ENCODE data around the gene GNPDA1.
"Not testable (repeated sequence)": the region's sequence is repeated elsewhere in the genome, so short reads cannot be mapped to it uniquely, and the experiment has no call there.

Gene GNPDA1

GRCh38 chr5:142040285-142040684 lies 27.5 kb upstream of the GNPDA1 start:
- Histone ChIP-seq H3K27me3 (ENCODE audit: insufficient read depth, low read length) (no peaks in the 10 kb centered on the region), H3K4me1 (ENCODE audit: insufficient read depth, low read length) (no peaks in the 10 kb centered on the region), H3K9ac (ENCODE audit: low read depth, low read length) (no peak overlapping the region), H3K27ac (ENCODE audit: low read depth, low read length) (no peak overlapping the region), H3K9me3 (ENCODE audit: insufficient read depth, low read depth, low read length) (no peaks in the 10 kb centered on the region), H3K4me3 (ENCODE audit: low read length) (no peak overlapping the region), H3K36me3 (ENCODE audit: insufficient read depth, low read length) (no peaks in the 10 kb centered on the region)
- WGBS = 94% methylated on average over 2 of the region's 2 CpGs

- no peak overlapping the region for H3K4me3 ChIP-seq (ENCODE audit: low read length)
- H3K27me3 ChIP-seq (ENCODE audit: insufficient read depth, low read length) = no peaks in the 10 kb centered on the region
- H3K9me3 ChIP-seq (ENCODE audit: insufficient read depth, low read depth, low read length) = no peaks in the 10 kb centered on the region
- no peaks in the 10 kb centered on the region for H3K36me3 ChIP-seq (ENCODE audit: insufficient read depth, low read length)
- WGBS = 83% methylated on average over 2 of the region's 2 CpGs
- H3K9ac ChIP-seq (ENCODE audit: low read depth, low read length) = no peak overlapping the region
- H3K27ac ChIP-seq (ENCODE audit: low read depth, low read length) = no peak overlapping the region
- no peaks in the 10 kb centered on the region for H3K4me1 ChIP-seq (ENCODE audit: insufficient read depth, low read length)
These were observed 25.9 kb upstream of the GNPDA1 start for GRCh38 chr5:142038735-142039134.

GRCh38 chr5:142037599-142037998 lies 24.8 kb upstream of the GNPDA1 start:
- H3K4me1 ChIP-seq (ENCODE audit: insufficient read depth, low read length); H3K4me3 ChIP-seq (ENCODE audit: low read length); H3K9me3 ChIP-seq (ENCODE audit: insufficient read depth, low read depth, low read length); H3K27ac ChIP-seq (ENCODE audit: low read depth, low read length); H3K27me3 ChIP-seq (ENCODE audit: insufficient read depth, low read length); H3K9ac ChIP-seq (ENCODE audit: low read depth, low read length); H3K36me3 ChIP-seq (ENCODE audit: insufficient read depth, low read length): not testable (repeated sequence)
- WGBS = 98% methylated on average over 2 of the region's 3 CpGs

GRCh38 chr5:142036918-142037317 lies 24.1 kb upstream of the GNPDA1 start:
- Histone ChIP-seq H3K9me3 (ENCODE audit: insufficient read depth, low read depth, low read length) (no peaks in the 10 kb centered on the region), H3K4me1 (ENCODE audit: insufficient read depth, low read length) (no peaks in the 10 kb centered on the region), H3K27ac (ENCODE audit: low read depth, low read length) (no peak overlapping the region), H3K36me3 (ENCODE audit: insufficient read depth, low read length) (no peaks in the 10 kb centered on the region), H3K9ac (ENCODE audit: low read depth, low read length) (no peak overlapping the region), H3K4me3 (ENCODE audit: low read length) (no peak overlapping the region), H3K27me3 (ENCODE audit: insufficient read depth, low read length) (no peaks in the 10 kb centered on the region)
- WGBS = 91% methylated on average over 13 of the region's 13 CpGs

- Histone ChIP-seq H3K27ac (ENCODE audit: low read depth, low read length) (no peak overlapping the region), H3K36me3 (ENCODE audit: insufficient read depth, low read length) (no peaks in the 10 kb centered on the region), H3K9ac (ENCODE audit: low read depth, low read length) (no peak overlapping the region), H3K4me3 (ENCODE audit: low read length) (no peak overlapping the region), H3K4me1 (ENCODE audit: insufficient read depth, low read length) (no peaks in the 10 kb centered on the region), H3K9me3 (ENCODE audit: insufficient read depth, low read depth, low read length) (no peaks in the 10 kb centered on the region), H3K27me3 (ENCODE audit: insufficient read depth, low read length) (no peaks in the 10 kb centered on the region)
These were observed 22.2 kb upstream of the GNPDA1 start for GRCh38 chr5:142034994-142035393.

- H3K9ac ChIP-seq (ENCODE audit: low read depth, low read length); H3K9me3 ChIP-seq (ENCODE audit: insufficient read depth, low read depth, low read length); H3K36me3 ChIP-seq (ENCODE audit: insufficient read depth, low read length); H3K27me3 ChIP-seq (ENCODE audit: insufficient read depth, low read length); H3K4me1 ChIP-seq (ENCODE audit: insufficient read depth, low read length); H3K4me3 ChIP-seq (ENCODE audit: low read length); H3K27ac ChIP-seq (ENCODE audit: low read depth, low read length): not testable (repeated sequence)
- 93% methylated on average over 15 of the region's 15 CpGs for WGBS
These were observed 21.1 kb upstream of the GNPDA1 start for GRCh38 chr5:142033632-142034567.

- no peak overlapping the region for H3K9ac ChIP-seq (ENCODE audit: low read depth, low read length)
- 86% methylated on average over 19 of the region's 19 CpGs for WGBS
- H3K9me3 ChIP-seq (ENCODE audit: insufficient read depth, low read depth, low read length) = no peaks in the 10 kb centered on the region
- no peak overlapping the region for H3K27ac ChIP-seq (ENCODE audit: low read depth, low read length)
- no peaks in the 10 kb centered on the region for H3K36me3 ChIP-seq (ENCODE audit: insufficient read depth, low read length)
- H3K4me3 ChIP-seq (ENCODE audit: low read length) = no peak overlapping the region
- no peaks in the 10 kb centered on the region for H3K4me1 ChIP-seq (ENCODE audit: insufficient read depth, low read length)
- H3K27me3 ChIP-seq (ENCODE audit: insufficient read depth, low read length) = no peaks in the 10 kb centered on the region
These were observed 20.2 kb upstream of the GNPDA1 start for GRCh38 chr5:142032747-142033631.

- no peaks in the 10 kb centered on the region for H3K4me1 ChIP-seq (ENCODE audit: insufficient read depth, low read length)
- no peak overlapping the region for H3K4me3 ChIP-seq (ENCODE audit: low read length)
- no peaks in the 10 kb centered on the region for H3K9me3 ChIP-seq (ENCODE audit: insufficient read depth, low read depth, low read length)
- no peak overlapping the region for H3K9ac ChIP-seq (ENCODE audit: low read depth, low read length)
- H3K27me3 ChIP-seq (ENCODE audit: insufficient read depth, low read length) = no peaks in the 10 kb centered on the region
- WGBS = 81% methylated on average over 2 of the region's 2 CpGs
- no peak overlapping the region for H3K27ac ChIP-seq (ENCODE audit: low read depth, low read length)
- H3K36me3 ChIP-seq (ENCODE audit: insufficient read depth, low read length) = no peaks in the 10 kb centered on the region
These were observed 19.3 kb upstream of the GNPDA1 start for GRCh38 chr5:142032150-142032549.

- Histone ChIP-seq H3K9ac (ENCODE audit: low read depth, low read length) (no peak overlapping the region), H3K4me3 (ENCODE audit: low read length) (peak overlapping the region; percentile 53; the same call in 1 of the 2 replicates)
These were observed 12.8 kb upstream of the GNPDA1 start for GRCh38 chr5:142025637-142026036.

GRCh38 chr5:142024771-142025304 lies 12.0 kb upstream of the GNPDA1 start:
- 3% methylated on average over 26 of the region's 26 CpGs for WGBS
- Histone ChIP-seq H3K4me3 (ENCODE audit: low read length) (peak overlapping the region; percentile 53), H3K36me3 (ENCODE audit: insufficient read depth, low read length) (no peaks in the 10 kb centered on the region), H3K9ac (ENCODE audit: low read depth, low read length) (peak overlapping the region; percentile 21; the same call in 1 of the 2 replicates), H3K4me1 (ENCODE audit: insufficient read depth, low read length) (peaks cover 7% of the 10 kb centered on the region; the same call in 1 of the 2 replicates), H3K9me3 (ENCODE audit: insufficient read depth, low read depth, low read length) (peaks cover 7% of the 10 kb centered on the region; the same call in 1 of the 2 replicates), H3K27me3 (ENCODE audit: insufficient read depth, low read length) (peaks cover 5% of the 10 kb centered on the region; the same call in 1 of the 2 replicates), H3K27ac (ENCODE audit: low read depth, low read length) (peak overlapping the region; percentile 56; the same call in 1 of the 2 replicates)

More at GRCh38 chr5:142025637-142026036, 12.8 kb upstream of the GNPDA1 start:
- H3K27ac ChIP-seq (ENCODE audit: low read depth, low read length) = no peak overlapping the region
- H3K36me3 ChIP-seq (ENCODE audit: insufficient read depth, low read length) = no peaks in the 10 kb centered on the region
- peaks cover 7% of the 10 kb centered on the region; the same call in 1 of the 2 replicates for H3K4me1 ChIP-seq (ENCODE audit: insufficient read depth, low read length)
- WGBS = 90% methylated on average over 7 of the region's 8 CpGs
- peaks cover 5% of the 10 kb centered on the region; the same call in 1 of the 2 replicates for H3K27me3 ChIP-seq (ENCODE audit: insufficient read depth, low read length)
- H3K9me3 ChIP-seq (ENCODE audit: insufficient read depth, low read depth, low read length) = no peaks in the 10 kb centered on the region
